ENCODE data around the gene TSEN2. TPM values are rescaled to one million over a fixed set of nuclear protein-coding genes. Genes with fewer than 3 reads are reported as not detected.

TSEN2 gene
- total RNA-seq, 1 experiment from 2014 or later: 35.5 TPM

DNA sequence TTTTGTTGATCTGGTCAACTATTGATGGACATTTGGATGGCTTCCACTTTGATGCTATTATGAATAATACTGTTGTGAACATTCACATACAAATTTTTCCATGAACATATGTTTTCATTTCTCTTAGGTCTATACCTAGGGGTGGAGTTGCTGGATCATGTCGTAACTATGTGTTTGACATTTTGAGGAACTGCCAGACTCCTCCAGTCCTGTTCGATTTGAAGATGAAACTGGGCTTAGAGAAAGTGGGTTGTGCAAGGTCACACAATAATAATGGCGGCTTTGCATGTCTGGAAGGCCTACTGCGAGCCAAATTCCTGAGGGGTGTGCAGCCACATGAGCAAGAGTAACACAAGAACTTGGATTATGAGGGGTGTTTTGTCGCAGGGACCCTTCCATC is 2.6 kb downstream of the TSEN2 start:
- TF ChIP-seq EGR1 (IDR thresholded peaks at IDR 0.05; ENCODE audit: low read depth) (no peak), RAD21 (IDR thresholded peaks at IDR 0.05; ENCODE audit: low read depth) (no peak)
- TF ChIP-seq, protein P1, sequence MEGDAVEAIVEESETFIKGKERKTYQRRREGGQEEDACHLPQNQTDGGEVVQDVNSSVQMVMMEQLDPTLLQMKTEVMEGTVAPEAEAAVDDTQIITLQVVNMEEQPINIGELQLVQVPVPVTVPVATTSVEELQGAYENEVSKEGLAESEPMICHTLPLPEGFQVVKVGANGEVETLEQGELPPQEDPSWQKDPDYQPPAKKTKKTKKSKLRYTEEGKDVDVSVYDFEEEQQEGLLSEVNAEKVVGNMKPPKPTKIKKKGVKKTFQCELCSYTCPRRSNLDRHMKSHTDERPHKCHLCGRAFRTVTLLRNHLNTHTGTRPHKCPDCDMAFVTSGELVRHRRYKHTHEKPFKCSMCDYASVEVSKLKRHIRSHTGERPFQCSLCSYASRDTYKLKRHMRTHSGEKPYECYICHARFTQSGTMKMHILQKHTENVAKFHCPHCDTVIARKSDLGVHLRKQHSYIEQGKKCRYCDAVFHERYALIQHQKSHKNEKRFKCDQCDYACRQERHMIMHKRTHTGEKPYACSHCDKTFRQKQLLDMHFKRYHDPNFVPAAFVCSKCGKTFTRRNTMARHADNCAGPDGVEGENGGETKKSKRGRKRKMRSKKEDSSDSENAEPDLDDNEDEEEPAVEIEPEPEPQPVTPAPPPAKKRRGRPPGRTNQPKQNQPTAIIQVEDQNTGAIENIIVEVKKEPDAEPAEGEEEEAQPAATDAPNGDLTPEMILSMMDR (IDR thresholded peaks at IDR 0.05 in 2 of 3, conservative IDR thresholded peaks at IDR 0.05 in 1 of 3; ENCODE audit: borderline replicate concordance in 1 of 3, insufficient read depth in 1 of 3, low read depth in 2 of 3, low read length in 2 of 3): no peak
- no TSS peak for BruUV-seq (replicated peaks)
- Histone ChIP-seq H4K20me1 (ENCODE audit: insufficient read depth) (no peaks in the 10 kb centered on the region), H3K27me3 (ENCODE audit: insufficient read depth, low read length) (no peaks in the 10 kb centered on the region), H3K9me3 (ENCODE audit: control insufficient read depth in 1 of 2, insufficient read depth in 1 of 2, low read depth in 1 of 2, low read length in 2 of 2) (no peaks in the 10 kb centered on the region), H3K27ac (ENCODE audit: low read depth, low read length) (no peak overlapping the region), H3K4me3 (replicated peaks in 1 of 2; ENCODE audit: low read depth in 1 of 2, low read length in 2 of 2) (no peak overlapping the region), H3K9me2 (ENCODE audit: insufficient read depth) (no peaks in the 10 kb centered on the region), H3K36me3 (ENCODE audit: control insufficient read depth in 1 of 2, insufficient read depth in 2 of 2, low read length in 2 of 2) (peaks cover 9 to 26% of the 10 kb centered on the region in 2 experiments; a peak in 3 of 4 replicates), H3K9ac (ENCODE audit: low read length) (no peak overlapping the region), H3K4me1 (ENCODE audit: control insufficient read depth in 1 of 2, insufficient read depth in 2 of 2, low read length in 2 of 2) (peaks cover 11 to 24% of the 10 kb centered on the region in 2 experiments; a peak in 3 of 4 replicates), H3K4me2 (ENCODE audit: low read length) (no peak overlapping the region), H2AFZ (ENCODE audit: low read depth, low read length, poor library complexity, severe bottlenecking) (no peak overlapping the region), H3K79me2 (ENCODE audit: insufficient read depth, low read length) (peaks cover 67% of the 10 kb centered on the region)
- DNase-seq (ENCODE audit: low read depth, low spot score): no peak
- ChIA-PET CTCF (no interaction called here), RAD21 (ENCODE audit: low non-redundant PET in 1 of 2, low total read pairs in 2 of 2, uncharacterized antibody in 2 of 2, unreplicated experiment in 2 of 2) (no interaction called here), POLR2A (no interaction called here)
- intact Hi-C loops (cut with micrococcal nuclease): no loop called here
- no peak for ATAC-seq

DNA sequence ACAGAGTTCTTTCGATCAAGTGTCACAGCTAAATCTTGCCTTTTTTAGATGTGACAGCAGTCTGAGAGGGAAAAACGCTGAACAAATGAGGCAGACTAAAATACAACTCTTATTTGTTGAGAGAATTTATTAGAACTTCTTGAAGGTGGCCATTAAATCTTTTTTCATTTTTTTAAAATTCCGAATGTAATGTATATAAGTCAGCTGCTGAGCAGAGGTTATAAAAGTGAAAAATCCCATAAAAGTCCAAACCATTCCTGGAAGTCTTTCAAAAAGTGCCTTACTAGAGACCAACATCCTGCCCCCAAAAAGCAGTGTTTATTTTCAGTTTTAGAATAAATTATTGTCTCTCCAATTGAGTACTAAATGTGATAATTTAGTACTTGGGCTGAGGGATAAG is 3.1 kb downstream of the TSEN2 start:
- peaks cover 11 to 30% of the 10 kb centered on the region in 2 experiments; a peak in 3 of 4 replicates for H3K36me3 ChIP-seq (ENCODE audit: control insufficient read depth in 1 of 2, insufficient read depth in 2 of 2, low read length in 2 of 2)
- H3K9me2 ChIP-seq (ENCODE audit: insufficient read depth): no peaks in the 10 kb centered on the region
- no peaks in the 10 kb centered on the region for H3K27me3 ChIP-seq (ENCODE audit: insufficient read depth, low read length)
- H2AFZ ChIP-seq (ENCODE audit: low read depth, low read length, poor library complexity, severe bottlenecking): no peak overlapping the region
- no peak overlapping the region for H3K4me2 ChIP-seq (ENCODE audit: low read length)
- intact Hi-C loops (cut with micrococcal nuclease): no loop called here
- ChIA-PET POLR2A (no interaction called here), CTCF (no interaction called here), RAD21 (ENCODE audit: low non-redundant PET in 1 of 2, low total read pairs in 2 of 2, uncharacterized antibody in 2 of 2, unreplicated experiment in 2 of 2) (no interaction called here)
- H3K9me3 ChIP-seq (ENCODE audit: control insufficient read depth in 1 of 2, insufficient read depth in 1 of 2, low read depth in 1 of 2, low read length in 2 of 2): no peaks in the 10 kb centered on the region
- no peak overlapping the region for H3K27ac ChIP-seq (ENCODE audit: low read depth, low read length)
- H3K9ac ChIP-seq (ENCODE audit: low read length): no peak overlapping the region
- no TSS peak for BruUV-seq (replicated peaks)
- DNase-seq (ENCODE audit: low read depth, low spot score) (no peak), ATAC-seq (no peak)
- peaks cover 71% of the 10 kb centered on the region for H3K79me2 ChIP-seq (ENCODE audit: insufficient read depth, low read length)
- peaks cover 11 to 24% of the 10 kb centered on the region in 2 experiments; a peak in 3 of 4 replicates for H3K4me1 ChIP-seq (ENCODE audit: control insufficient read depth in 1 of 2, insufficient read depth in 2 of 2, low read length in 2 of 2)
- H3K4me3 ChIP-seq (replicated peaks in 1 of 2; ENCODE audit: low read depth in 1 of 2, low read length in 2 of 2): no peak overlapping the region
- TF ChIP-seq SIN3A (IDR thresholded peaks at IDR 0.05; ENCODE audit: low read depth) (0 out of 2 replicates have a peak, but pooled peaks have one; percentile 23), ZFX (IDR thresholded peaks at IDR 0.05) (no peak), CEBPB (IDR thresholded peaks at IDR 0.05; ENCODE audit: low read depth) (no peak), YY1 (IDR thresholded peaks at IDR 0.05; ENCODE audit: extremely low read depth, insufficient replicate concordance, low read depth, low read length) (no peak)
- no peaks in the 10 kb centered on the region for H4K20me1 ChIP-seq (ENCODE audit: insufficient read depth)

Data from HCT116 (cell line).